HG02798 (cell line): Measurements from ENCODE around the gene DRAP1.
A peak's percentile ranks its signal among the peaks of the same experiment; 100 is the strongest.

ENCODE experiments used
- ATAC-seq: cut with Tn5 transposase; IDR thresholded peaks from one replicate; pipeline ENCODE4 v1.9.1; 2021; ENCODE audit warnings: mild to moderate bottlenecking; ENCODE audit not compliant: unreplicated experiment, poor library complexity

Gene DRAP1

GRCh38 chr11:65954771-65955170 is 35.5 kb downstream of the DRAP1 start:
- no peak for ATAC-seq

- ATAC-seq = no peak
These were observed 39.1 kb downstream of the DRAP1 start for GRCh38 chr11:65958291-65958690.

GRCh38 chr11:65958774-65959420 is 39.7 kb downstream of the DRAP1 start:
- no peak for ATAC-seq

GRCh38 chr11:65960824-65961266 is 41.6 kb downstream of the DRAP1 start:
- ATAC-seq = no peak

- peak; percentile 94 for ATAC-seq
These were observed 42.3 kb downstream of the DRAP1 start, which contains the start of gene SART1 for GRCh38 chr11:65961267-65962140. SART1 (plus strand) TSS chr11:65961734; CDS start chr11:65961781, 47 bp downstream.

- no peak for ATAC-seq
These were observed 42.9 kb downstream of the DRAP1 start for GRCh38 chr11:65962141-65962564.

- ATAC-seq = no peak
These were observed 45.7 kb downstream of the DRAP1 start for GRCh38 chr11:65964906-65965305.

GRCh38 chr11:65965986-65966762 is 46.9 kb downstream of the DRAP1 start:
- no peak for ATAC-seq

- ATAC-seq = no peak
These were observed 48.2 kb downstream of the DRAP1 start for GRCh38 chr11:65967329-65967934.

- no peak for ATAC-seq
These were observed 49.6 kb downstream of the DRAP1 start for GRCh38 chr11:65968600-65969482.
